Sigmoid colon (tissue), 4 donors: ENCODE data around the gene TRIAP1.

ENCODE experiments used
- CTCF ChIP-seq, 4 experiments: fragments of 450-650 bp in 3 of 4; fragments of 200-600 bp in 1 of 4; IDR thresholded peaks; one replicate each; pipeline ENCODE4 v1.5.1; 2016 to 2019; ENCODE audit warnings: antibody characterized with exemption in 4 of 4, mild to moderate bottlenecking in 3 of 4, moderate library complexity in 2 of 4
- EP300 ChIP-seq, 4 donors: sonication (generic); formaldehyde crosslinking; IDR thresholded peaks; one replicate each; pipeline ENCODE4 v1.6.1; 2017; ENCODE audit warnings: antibody characterized with exemption in 4 of 4
- POLR2A ChIP-seq, 2 donors: fragments of 450-650 bp; IDR thresholded peaks; one replicate each; pipeline ENCODE4 v1.6.1; 2016; ENCODE audit warnings: antibody characterized with exemption in 2 of 2, mild to moderate bottlenecking in 2 of 2, moderate library complexity in 2 of 2
- POLR2AphosphoS5 ChIP-seq, 4 donors: sonication (generic); formaldehyde crosslinking; IDR thresholded peaks; one replicate each; pipeline ENCODE4 v1.6.1; 2017; ENCODE audit warnings: antibody characterized with exemption in 4 of 4

- TF ChIP-seq CTCF (IDR thresholded peaks at IDR 0.05): no peak
- TF ChIP-seq POLR2AphosphoS5 (IDR thresholded peaks at IDR 0.05): no peak
- TF ChIP-seq EP300 (IDR thresholded peaks at IDR 0.05): no peak
- TF ChIP-seq POLR2A (IDR thresholded peaks at IDR 0.05): no peak
Measured at GRCh38 chr12:120404271-120404670, 41.9 kb downstream of the TRIAP1 start.
